ENCODE data around the gene EMID1. TPM values are rescaled to one million over a fixed set of nuclear protein-coding genes. Genes with fewer than 3 reads are reported as not detected.

EMID1 gene
- polyA plus RNA-seq, 1 donor (not counting 4 experiments of a cell fraction or from before 2014, with no cell fraction given), result not detected

GRCh38 chr22:29215012-29215860, 9.5 kb downstream of the EMID1 start:
- no peak for DNase-seq (ENCODE audit: low read depth, low spot score)
- H3K4me2 ChIP-seq (ENCODE audit: control insufficient read depth, extremely low read depth, insufficient read depth, low read depth, low read length), result no peak overlapping the region
- no peaks in the 10 kb centered on the region for H3K9me1 ChIP-seq (ENCODE audit: control insufficient read depth, extremely low read depth, insufficient read depth, low read length)
- H3K9ac ChIP-seq (ENCODE audit: control insufficient read depth, extremely low read depth, insufficient read depth, low read length), result no peak overlapping the region
- H3K27me3 ChIP-seq (ENCODE audit: control insufficient read depth, extremely low read depth, insufficient read depth, low read length), result peaks cover 12% of the 10 kb centered on the region
- H3K36me3 ChIP-seq (ENCODE audit: control insufficient read depth in 2 of 2, extremely low read depth in 1 of 2, insufficient read depth in 2 of 2, low read length in 2 of 2), result no peaks in the 10 kb centered on the region
- dilution Hi-C loops (cut with MboI; ENCODE audit: extremely low pct_ligation_motif_present, low sequenced_read_pairs), result no loop called here
- no peaks in the 10 kb centered on the region for H3K9me3 ChIP-seq (ENCODE audit: control insufficient read depth, low read depth, low read length)
- no peak overlapping the region for H3K27ac ChIP-seq (ENCODE audit: control insufficient read depth, insufficient read depth, low read length)
- no peaks in the 10 kb centered on the region for H3K4me1 ChIP-seq (ENCODE audit: control insufficient read depth, extremely low read depth, insufficient read depth, low read length)
- no peaks in the 10 kb centered on the region for H4K20me1 ChIP-seq (ENCODE audit: control insufficient read depth, extremely low read depth, insufficient read depth, low read length)
- TF ChIP-seq CTCF (optimal IDR thresholded peaks at IDR 0.05 in 1 of 3, IDR thresholded peaks at IDR 0.05 in 1 of 3, conservative IDR thresholded peaks at IDR 0.05 in 1 of 3; ENCODE audit: extremely low read depth in 1 of 3, insufficient read depth in 2 of 3, low read length in 3 of 3), result no peak
- no peak for TF ChIP-seq EZH2 (IDR thresholded peaks at IDR 0.05; ENCODE audit: low read length)
- no peak for FAIRE-seq
- no peak overlapping the region for H2AFZ ChIP-seq (ENCODE audit: control insufficient read depth, low read length)
- H3K4me3 ChIP-seq (ENCODE audit: control insufficient read depth in 2 of 3, extremely low read depth in 1 of 3, insufficient read depth in 2 of 3, low read depth in 1 of 3, low read length in 3 of 3), result no peak overlapping the region
- H3K79me2 ChIP-seq (ENCODE audit: control insufficient read depth, insufficient read depth, low read length), result no peaks in the 10 kb centered on the region

GRCh38 chr22:29216011-29216872, 10.5 kb downstream of the EMID1 start:
- FAIRE-seq (no peak), DNase-seq (ENCODE audit: low read depth, low spot score) (no peak)
- H3K36me3 ChIP-seq (ENCODE audit: control insufficient read depth in 2 of 2, extremely low read depth in 1 of 2, insufficient read depth in 2 of 2, low read length in 2 of 2), result no peaks in the 10 kb centered on the region
- H2AFZ ChIP-seq (ENCODE audit: control insufficient read depth, low read length), result no peak overlapping the region
- no peak overlapping the region for H3K4me3 ChIP-seq (ENCODE audit: control insufficient read depth in 2 of 3, extremely low read depth in 1 of 3, insufficient read depth in 2 of 3, low read depth in 1 of 3, low read length in 3 of 3)
- H3K9me3 ChIP-seq (ENCODE audit: control insufficient read depth, low read depth, low read length), result no peaks in the 10 kb centered on the region
- no peaks in the 10 kb centered on the region for H4K20me1 ChIP-seq (ENCODE audit: control insufficient read depth, extremely low read depth, insufficient read depth, low read length)
- H3K9ac ChIP-seq (ENCODE audit: control insufficient read depth, extremely low read depth, insufficient read depth, low read length), result no peak overlapping the region
- no peak for TF ChIP-seq CTCF (optimal IDR thresholded peaks at IDR 0.05 in 1 of 3, IDR thresholded peaks at IDR 0.05 in 1 of 3, conservative IDR thresholded peaks at IDR 0.05 in 1 of 3; ENCODE audit: extremely low read depth in 1 of 3, insufficient read depth in 2 of 3, low read length in 3 of 3)
- TF ChIP-seq EZH2 (IDR thresholded peaks at IDR 0.05; ENCODE audit: low read length), result no peak
- H3K27ac ChIP-seq (ENCODE audit: control insufficient read depth, insufficient read depth, low read length), result no peak overlapping the region
- peaks cover 12% of the 10 kb centered on the region for H3K27me3 ChIP-seq (ENCODE audit: control insufficient read depth, extremely low read depth, insufficient read depth, low read length)
- no peak overlapping the region for H3K4me2 ChIP-seq (ENCODE audit: control insufficient read depth, extremely low read depth, insufficient read depth, low read depth, low read length)
- H3K4me1 ChIP-seq (ENCODE audit: control insufficient read depth, extremely low read depth, insufficient read depth, low read length), result no peaks in the 10 kb centered on the region
- no peaks in the 10 kb centered on the region for H3K79me2 ChIP-seq (ENCODE audit: control insufficient read depth, insufficient read depth, low read length)
- dilution Hi-C loops (cut with MboI; ENCODE audit: extremely low pct_ligation_motif_present, low sequenced_read_pairs), result no loop called here
- no peaks in the 10 kb centered on the region for H3K9me1 ChIP-seq (ENCODE audit: control insufficient read depth, extremely low read depth, insufficient read depth, low read length)

Data from keratinocyte (primary cell).